WTC11 (cell line): ENCODE results near the gene VSX1.

Experiments used
- CBFB ChIP-seq: sonication (generic); formaldehyde crosslinking; IDR thresholded peaks from 2 replicates; pipeline ENCODE4 v1.8.1; 2022; ENCODE audit warnings: mild to moderate bottlenecking, low read depth, missing genetic modification reagents
- CREM ChIP-seq: sonication (generic); formaldehyde crosslinking; IDR thresholded peaks from 2 replicates; pipeline ENCODE4 v1.8.1; 2022; ENCODE audit warnings: mild to moderate bottlenecking, missing genetic modification reagents, moderate library complexity
- FOXK1 ChIP-seq: sonication (generic); formaldehyde crosslinking; IDR thresholded peaks from 2 replicates; pipeline ENCODE4 v1.8.0; 2022; ENCODE audit warnings: mild to moderate bottlenecking, moderate library complexity, missing genetic modification reagents
- IRF2 ChIP-seq: sonication (generic); formaldehyde crosslinking; IDR thresholded peaks from 2 replicates; pipeline ENCODE4 v1.8.0; 2022; ENCODE audit warnings: low read depth, missing genetic modification reagents, borderline replicate concordance
- MYBL2 ChIP-seq: sonication (generic); formaldehyde crosslinking; IDR thresholded peaks from 2 replicates; pipeline ENCODE4 v1.8.1; 2023; ENCODE audit warnings: mild to moderate bottlenecking, moderate library complexity, missing genetic modification reagents
- ZNF121 ChIP-seq: sonication (generic); formaldehyde crosslinking; IDR thresholded peaks from 2 replicates; pipeline ENCODE4 v1.8.0; 2023; ENCODE audit warnings: missing genetic modification reagents
- TF ChIP-seq, protein P1 (sequence below): fragments of 200-600 bp; IDR thresholded peaks from 2 replicates; pipeline ENCODE4 v1.8.0; 2022; ENCODE audit warnings: antibody characterized with exemption
- TF ChIP-seq, protein P2 (sequence below): fragments of 250-450 bp; sonication (Bioruptor Pico); IDR thresholded peaks from 2 replicates; pipeline ENCODE4 v2.1.2; 2022; ENCODE audit warnings: mild to moderate bottlenecking, moderate library complexity
- TF ChIP-seq, protein P3 (sequence below): sonication (generic); formaldehyde crosslinking; IDR thresholded peaks from 2 replicates; pipeline ENCODE4 v1.8.1; 2022; ENCODE audit warnings: missing genetic modification reagents, borderline replicate concordance
- TF ChIP-seq, protein P4 (sequence below): sonication (generic); formaldehyde crosslinking; IDR thresholded peaks from 2 replicates; pipeline ENCODE4 v1.8.1; 2023; ENCODE audit warnings: mild to moderate bottlenecking, moderate library complexity, missing genetic modification reagents
- TF ChIP-seq, protein P5 (sequence below): sonication (generic); formaldehyde crosslinking; IDR thresholded peaks from 2 replicates; pipeline ENCODE4 v1.8.0; 2023; ENCODE audit warnings: missing genetic modification reagents

DNA sequence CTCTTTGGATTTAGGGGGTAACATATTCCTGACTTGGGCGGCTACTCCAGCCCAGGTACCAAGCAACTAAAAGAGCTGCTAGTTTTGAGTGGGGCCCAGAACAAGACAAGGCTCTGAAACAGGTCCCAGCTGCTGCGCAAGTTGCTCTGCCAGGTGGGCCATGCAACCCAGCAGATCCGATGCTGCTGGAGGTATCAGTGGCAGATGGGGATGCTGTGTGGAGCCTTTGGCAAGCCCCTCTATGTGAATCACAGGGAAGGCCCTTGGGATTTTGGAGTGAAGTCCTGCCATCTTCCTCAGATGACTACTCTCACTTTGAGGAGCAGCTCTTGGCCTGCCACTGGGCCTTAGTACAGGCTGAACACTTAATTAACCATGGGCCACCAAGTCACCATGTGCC lies 43.7 kb upstream of the VSX1 start:
- TF ChIP-seq MYBL2 (CRISPR knock-in tag) (no peak), IRF2 (CRISPR knock-in tag) (no peak), ZNF121 (CRISPR knock-in tag) (no peak), CBFB (no peak), FOXK1 (CRISPR knock-in tag) (no peak), CREM (no peak)
- TF ChIP-seq, protein P1, sequence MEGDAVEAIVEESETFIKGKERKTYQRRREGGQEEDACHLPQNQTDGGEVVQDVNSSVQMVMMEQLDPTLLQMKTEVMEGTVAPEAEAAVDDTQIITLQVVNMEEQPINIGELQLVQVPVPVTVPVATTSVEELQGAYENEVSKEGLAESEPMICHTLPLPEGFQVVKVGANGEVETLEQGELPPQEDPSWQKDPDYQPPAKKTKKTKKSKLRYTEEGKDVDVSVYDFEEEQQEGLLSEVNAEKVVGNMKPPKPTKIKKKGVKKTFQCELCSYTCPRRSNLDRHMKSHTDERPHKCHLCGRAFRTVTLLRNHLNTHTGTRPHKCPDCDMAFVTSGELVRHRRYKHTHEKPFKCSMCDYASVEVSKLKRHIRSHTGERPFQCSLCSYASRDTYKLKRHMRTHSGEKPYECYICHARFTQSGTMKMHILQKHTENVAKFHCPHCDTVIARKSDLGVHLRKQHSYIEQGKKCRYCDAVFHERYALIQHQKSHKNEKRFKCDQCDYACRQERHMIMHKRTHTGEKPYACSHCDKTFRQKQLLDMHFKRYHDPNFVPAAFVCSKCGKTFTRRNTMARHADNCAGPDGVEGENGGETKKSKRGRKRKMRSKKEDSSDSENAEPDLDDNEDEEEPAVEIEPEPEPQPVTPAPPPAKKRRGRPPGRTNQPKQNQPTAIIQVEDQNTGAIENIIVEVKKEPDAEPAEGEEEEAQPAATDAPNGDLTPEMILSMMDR, result no peak
- TF ChIP-seq, protein P2, sequence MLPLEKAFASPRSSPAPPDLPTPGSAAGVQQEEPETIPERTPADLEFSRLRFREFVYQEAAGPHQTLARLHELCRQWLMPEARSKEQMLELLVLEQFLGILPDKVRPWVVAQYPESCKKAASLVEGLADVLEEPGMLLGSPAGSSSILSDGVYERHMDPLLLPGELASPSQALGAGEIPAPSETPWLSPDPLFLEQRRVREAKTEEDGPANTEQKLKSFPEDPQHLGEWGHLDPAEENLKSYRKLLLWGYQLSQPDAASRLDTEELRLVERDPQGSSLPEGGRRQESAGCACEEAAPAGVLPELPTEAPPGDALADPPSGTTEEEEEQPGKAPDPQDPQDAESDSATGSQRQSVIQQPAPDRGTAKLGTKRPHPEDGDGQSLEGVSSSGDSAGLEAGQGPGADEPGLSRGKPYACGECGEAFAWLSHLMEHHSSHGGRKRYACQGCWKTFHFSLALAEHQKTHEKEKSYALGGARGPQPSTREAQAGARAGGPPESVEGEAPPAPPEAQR (CRISPR knock-in tag), result no peak
- TF ChIP-seq, protein P3, sequence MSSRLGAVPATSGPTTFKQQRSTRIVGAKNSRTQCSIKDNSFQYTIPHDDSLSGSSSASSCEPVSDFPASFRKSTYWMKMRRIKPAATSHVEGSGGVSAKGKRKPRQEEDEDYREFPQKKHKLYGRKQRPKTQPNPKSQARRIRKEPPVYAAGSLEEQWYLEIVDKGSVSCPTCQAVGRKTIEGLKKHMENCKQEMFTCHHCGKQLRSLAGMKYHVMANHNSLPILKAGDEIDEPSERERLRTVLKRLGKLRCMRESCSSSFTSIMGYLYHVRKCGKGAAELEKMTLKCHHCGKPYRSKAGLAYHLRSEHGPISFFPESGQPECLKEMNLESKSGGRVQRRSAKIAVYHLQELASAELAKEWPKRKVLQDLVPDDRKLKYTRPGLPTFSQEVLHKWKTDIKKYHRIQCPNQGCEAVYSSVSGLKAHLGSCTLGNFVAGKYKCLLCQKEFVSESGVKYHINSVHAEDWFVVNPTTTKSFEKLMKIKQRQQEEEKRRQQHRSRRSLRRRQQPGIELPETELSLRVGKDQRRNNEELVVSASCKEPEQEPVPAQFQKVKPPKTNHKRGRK (CRISPR knock-in tag), result no peak
- TF ChIP-seq, protein P4, sequence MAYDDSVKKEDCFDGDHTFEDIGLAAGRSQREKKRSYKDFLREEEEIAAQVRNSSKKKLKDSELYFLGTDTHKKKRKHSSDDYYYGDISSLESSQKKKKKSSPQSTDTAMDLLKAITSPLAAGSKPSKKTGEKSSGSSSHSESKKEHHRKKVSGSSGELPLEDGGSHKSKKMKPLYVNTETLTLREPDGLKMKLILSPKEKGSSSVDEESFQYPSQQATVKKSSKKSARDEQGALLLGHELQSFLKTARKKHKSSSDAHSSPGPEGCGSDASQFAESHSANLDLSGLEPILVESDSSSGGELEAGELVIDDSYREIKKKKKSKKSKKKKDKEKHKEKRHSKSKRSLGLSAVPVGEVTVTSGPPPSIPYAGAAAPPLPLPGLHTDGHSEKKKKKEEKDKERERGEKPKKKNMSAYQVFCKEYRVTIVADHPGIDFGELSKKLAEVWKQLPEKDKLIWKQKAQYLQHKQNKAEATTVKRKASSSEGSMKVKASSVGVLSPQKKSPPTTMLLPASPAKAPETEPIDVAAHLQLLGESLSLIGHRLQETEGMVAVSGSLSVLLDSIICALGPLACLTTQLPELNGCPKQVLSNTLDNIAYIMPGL (CRISPR knock-in tag), result no peak
- TF ChIP-seq, protein P5, sequence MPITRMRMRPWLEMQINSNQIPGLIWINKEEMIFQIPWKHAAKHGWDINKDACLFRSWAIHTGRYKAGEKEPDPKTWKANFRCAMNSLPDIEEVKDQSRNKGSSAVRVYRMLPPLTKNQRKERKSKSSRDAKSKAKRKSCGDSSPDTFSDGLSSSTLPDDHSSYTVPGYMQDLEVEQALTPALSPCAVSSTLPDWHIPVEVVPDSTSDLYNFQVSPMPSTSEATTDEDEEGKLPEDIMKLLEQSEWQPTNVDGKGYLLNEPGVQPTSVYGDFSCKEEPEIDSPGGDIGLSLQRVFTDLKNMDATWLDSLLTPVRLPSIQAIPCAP (CRISPR knock-in tag), result no peak
